Measurements from ENCODE around the gene DHX57.

- TF ChIP-seq CTCF (conservative IDR thresholded peaks at IDR 0.05) (no peak), ZFX (IDR thresholded peaks at IDR 0.05) (no peak)
Measured at GRCh38 chr2:38818565-38818964, 57.2 kb downstream of the DHX57 start.
